Testis (tissue), 2 donors: Measurements from ENCODE around the gene ABHD18.

Experiments
- CTCF ChIP-seq, 3 experiments: fragments of 450-650 bp in 2 of 3; fragments of 200-600 bp in 1 of 3; sonication (generic) in 1 of 3; IDR thresholded peaks; one replicate each; pipeline ENCODE4 v1.5.1; 2016 to 2019; ENCODE audit warnings: antibody characterized with exemption in 3 of 3, mild to moderate bottlenecking in 2 of 3, moderate library complexity in 1 of 3
- POLR2A ChIP-seq: fragments of 450-650 bp; IDR thresholded peaks from one replicate; pipeline ENCODE4 v1.6.1; 2017; ENCODE audit warnings: antibody characterized with exemption, mild to moderate bottlenecking, moderate library complexity

DNA sequence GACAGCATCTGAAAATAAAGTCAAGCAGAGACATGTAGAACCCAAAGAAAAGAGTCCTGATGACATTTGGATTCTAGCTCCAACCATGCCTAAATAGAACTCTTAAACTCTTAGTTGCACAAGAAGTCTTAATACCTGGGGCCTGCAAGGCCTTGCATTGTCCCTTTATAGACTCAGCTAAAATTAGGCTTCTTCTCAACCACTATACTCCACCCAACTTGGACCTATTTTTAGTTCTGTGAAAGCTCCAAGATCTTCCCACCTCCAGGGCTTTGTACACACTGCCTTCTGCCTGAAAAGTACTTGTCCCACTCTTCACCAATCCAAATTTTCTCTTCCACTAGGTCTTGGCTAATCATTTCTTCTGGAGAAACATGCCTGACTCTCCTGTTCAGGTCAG lies 48.1 kb upstream of the ABHD18 start:
- TF ChIP-seq CTCF (IDR thresholded peaks at IDR 0.05) (no peak), POLR2A (no peak)
